ENCODE data around the gene UBA7.
"Not testable (repeated sequence)": the region's sequence is repeated elsewhere in the genome, so short reads cannot be mapped to it uniquely, and the experiment has no call there.

Gene UBA7

GRCh38 chr3:49813497-49814174 is at the start of gene UBA7:
UBA7 (minus strand) TSS chr3:49813953; CDS start chr3:49813787, 166 bp downstream.
- no peak for DNase-seq (ENCODE audit: low spot score)

- DNase-seq (ENCODE audit: low spot score), result no peak
Observed at GRCh38 chr3:49859576-49860305, 46.0 kb upstream of the UBA7 start.

GRCh38 chr3:49856181-49857005 is 42.6 kb upstream of the UBA7 start, which contains the start of gene TRAIP:
TRAIP (minus strand) TSS chr3:49856564; CDS start chr3:49856453, 111 bp downstream.
- peak; percentile 93 for DNase-seq (ENCODE audit: low spot score)

GRCh38 chr3:49855662-49856061 is 41.9 kb upstream of the UBA7 start:
- no peak for DNase-seq (ENCODE audit: low spot score)

GRCh38 chr3:49845694-49846093 is 31.9 kb upstream of the UBA7 start:
- no peak for DNase-seq (ENCODE audit: low spot score)

- DNase-seq (ENCODE audit: low spot score), result no peak
Observed at GRCh38 chr3:49844464-49845183, 30.9 kb upstream of the UBA7 start.

- DNase-seq (ENCODE audit: low spot score), result no peak
Observed at GRCh38 chr3:49842843-49843517, 29.2 kb upstream of the UBA7 start.

GRCh38 chr3:49841806-49842205 is 28.1 kb upstream of the UBA7 start:
- no peak for DNase-seq (ENCODE audit: low spot score)

GRCh38 chr3:49841126-49841696 is 27.5 kb upstream of the UBA7 start:
- DNase-seq (ENCODE audit: low spot score), result peak; percentile 16

- DNase-seq (ENCODE audit: low spot score), result no peak
Observed at GRCh38 chr3:49840388-49840787, 26.6 kb upstream of the UBA7 start.

GRCh38 chr3:49839193-49839809 is 25.5 kb upstream of the UBA7 start:
- DNase-seq (ENCODE audit: low spot score), result peak; percentile 78

- no peak for DNase-seq (ENCODE audit: low spot score)
Observed at GRCh38 chr3:49831341-49831740, 17.6 kb upstream of the UBA7 start.

GRCh38 chr3:49826016-49826415 is 12.3 kb upstream of the UBA7 start:
- no peak for DNase-seq (ENCODE audit: low spot score)

GRCh38 chr3:49823131-49823530 is 9.4 kb upstream of the UBA7 start:
- DNase-seq (ENCODE audit: low spot score), result not testable (repeated sequence)

GRCh38 chr3:49812916-49813496 is 747 bp downstream of the UBA7 start:
- DNase-seq (ENCODE audit: low spot score), result no peak

GRCh38 chr3:49807431-49808114 is 6.2 kb downstream of the UBA7 start:
- DNase-seq (ENCODE audit: low spot score), result no peak

GRCh38 chr3:49806850-49807249 is 6.9 kb downstream of the UBA7 start:
- no peak for DNase-seq (ENCODE audit: low spot score)

GRCh38 chr3:49805897-49806701 is 7.7 kb downstream of the UBA7 start:
- DNase-seq (ENCODE audit: low spot score), result no peak

GRCh38 chr3:49805367-49805782 is 8.4 kb downstream of the UBA7 start:
- DNase-seq (ENCODE audit: low spot score), result no peak

All from RKO (cell line).